K562 (cell line): ENCODE data around the gene KCP. TPM values are rescaled to one million over a fixed set of nuclear protein-coding genes. Genes with fewer than 3 reads are reported as not detected.

Experiments used
- CC2D1A ChIP-seq: fragments of 450-650 bp; IDR thresholded peaks from 2 replicates; pipeline ENCODE4 v1.6.1; 2017; ENCODE audit warnings: mild to moderate bottlenecking
- HDAC8 ChIP-seq: fragments of 450-650 bp; IDR thresholded peaks from 2 replicates; pipeline ENCODE4 v1.6.1; 2016; ENCODE audit warnings: mild to moderate bottlenecking, missing genetic modification characterization, moderate library complexity, missing compliant biosample characterization
- HMGXB4 ChIP-seq: sonication (generic); formaldehyde crosslinking; IDR thresholded peaks from 2 replicates; pipeline ENCODE4 v1.8.1; 2023; ENCODE audit warnings: mild to moderate bottlenecking, missing genetic modification reagents
- L3MBTL2 ChIP-seq: fragments of 450-650 bp; IDR thresholded peaks from 2 replicates; pipeline ENCODE4 v1.6.1; 2016; ENCODE audit warnings: mild to moderate bottlenecking, moderate library complexity
- RB1 ChIP-seq: fragments of 450-650 bp; IDR thresholded peaks from 2 replicates; pipeline ENCODE4 v1.6.1; 2017; ENCODE audit warnings: low read depth, mild to moderate bottlenecking
- RBM34 ChIP-seq: fragments of 200-400 bp; formaldehyde crosslinking; IDR thresholded peaks from 2 replicates; pipeline ENCODE4 v1.6.1; 2018; ENCODE audit warnings: low read length, borderline replicate concordance; ENCODE audit not compliant: insufficient read depth
- REST ChIP-seq, 2 experiments: fragments of 450-650 bp; formaldehyde crosslinking in 1 of 2; IDR thresholded peaks; 2 replicates each; pipeline versions ENCODE4 v1.4.0 to v1.6.1; 2014 to 2020; ENCODE audit warnings: mild to moderate bottlenecking in 2 of 2, borderline replicate concordance in 1 of 2, low read depth in 1 of 2
- RNF219 ChIP-seq: fragments of 250-450 bp; sonication (Bioruptor Pico); IDR thresholded peaks from 2 replicates; pipeline ENCODE4 v1.5.0; 2022; ENCODE audit warnings: mild to moderate bottlenecking
- SMARCB1 ChIP-seq: IDR thresholded peaks from 2 replicates; pipeline ENCODE4 v1.6.1; 2011; ENCODE audit warnings: improper control_type of control experiment, low read depth; ENCODE audit not compliant: insufficient read length
- TBP ChIP-seq: optimal IDR thresholded peaks from 2 replicates; pipeline ENCODE3; 2011; ENCODE audit warnings: low read depth, low read length, improper control_type of control experiment
- YY1 ChIP-seq, 3 experiments: IDR thresholded peaks; 2 replicates each; pipeline ENCODE4 v1.6.1; 2011; ENCODE audit warnings: low read length in 2 of 3, mild to moderate bottlenecking in 2 of 3, moderate library complexity in 2 of 3, borderline replicate concordance in 1 of 3, control low read depth in 1 of 3, low read depth in 1 of 3; ENCODE audit not compliant: insufficient read depth in 3 of 3, insufficient replicate concordance in 2 of 3, control insufficient read depth in 1 of 3, insufficient read length in 1 of 3; ENCODE audit errors: extremely low read depth in 1 of 3
- ZEB2 ChIP-seq: fragments of 450-650 bp; IDR thresholded peaks from 2 replicates; pipeline ENCODE4 v1.6.1; 2016
- ZFP1 ChIP-seq: fragments of 450-650 bp; formaldehyde crosslinking; IDR thresholded peaks from 2 replicates; pipeline ENCODE4 v1.4.0; 2020; ENCODE audit warnings: mild to moderate bottlenecking, mixed read lengths
- ZNF140 ChIP-seq: fragments of 250-450 bp; sonication (Bioruptor Pico); IDR thresholded peaks from 2 replicates; pipeline ENCODE4 v1.8.0; 2021; ENCODE audit warnings: moderate library complexity, mild to moderate bottlenecking, inconsistent platforms
- ZNF445 ChIP-seq: fragments of 250-450 bp; sonication (Bioruptor Pico); IDR thresholded peaks from 2 replicates; pipeline ENCODE4 v1.4.0; 2020; ENCODE audit warnings: low read depth, mild to moderate bottlenecking, moderate library complexity
- polyA plus RNA-seq, 8 experiments: library from polyadenylated mRNA; depleted of rRNA in 4 of 8; stranded (reverse) in 5 of 8; unstranded in 3 of 8; fragments of >200 nt; fragmentation: Nextera tagmentation in 2 of 8; fragmentation: Illumina TruSeq in 1 of 8; extraction: Ambion mirVana in 2 of 8; extraction: Trizol in 1 of 8; gene quantifications; 2 replicates each; pipeline versions ENCODE4 v1.2.1 to v1.2.3, GENCODE V29; 2011 to 2014; ENCODE audit warnings: inconsistent platforms in 1 of 8, missing spikeins in 1 of 8
- total RNA-seq, 7 experiments: library from RNA; depleted of rRNA in 6 of 7; stranded (reverse); fragments of >200 nt in 6 of 7; fragmentation: Illumina TruSeq in 2 of 7; extraction: Trizol in 2 of 7; gene quantifications; 2 replicates each; pipeline versions ENCODE4 v1.2.1 to v1.2.3, GENCODE V29; 2011 to 2021; ENCODE audit warnings: low replicate concordance in 1 of 7

The KCP gene
- total and polyA plus RNA-seq, 9 of the 15 experiments (the other 6 are each of a cell fraction or from before 2014, with no cell fraction given) = 0.06 to 0.17 (median 0.12) TPM; not detected in 3

- TF ChIP-seq RNF219 (CRISPR knock-in tag) (no peak), REST (IDR thresholded peaks at IDR 0.05; ENCODE audit: borderline replicate concordance) (peak; percentile 43), REST (CRISPR knock-in tag; IDR thresholded peaks at IDR 0.05; ENCODE audit: low read depth) (no peak), TBP (no peak), RBM34 (no peak), HMGXB4 (CRISPR knock-in tag) (no peak), SMARCB1 (no peak), L3MBTL2 (no peak), ZNF445 (CRISPR knock-in tag) (no peak), ZNF140 (CRISPR knock-in tag) (no peak), YY1 (IDR thresholded peaks at IDR 0.05; ENCODE audit: borderline replicate concordance in 1 of 3, control insufficient read depth in 1 of 3, extremely low read depth in 1 of 3, insufficient read depth in 3 of 3, insufficient read length in 1 of 3, insufficient replicate concordance in 2 of 3, low read depth in 1 of 3, low read length in 2 of 3) (peak in 1 of 3 experiments; percentile 14), RB1 (no peak; the same call in 1 of the 2 replicates), HDAC8 (no peak), CC2D1A (no peak), ZFP1 (CRISPR knock-in tag) (no peak), ZEB2 (no peak)
Observed at GRCh38 chr7:128841921-128842673, 68.4 kb downstream of the KCP start (continued).
